H1 (cell line): ENCODE measurements around the gene CCDC40. TPM values are rescaled to one million over a fixed set of nuclear protein-coding genes. Genes with fewer than 3 reads are reported as not detected.

Experiments
- CTCF ChIA-PET: fragments of 300-600 bp; sonication (Branson Sonifier 250); formaldehyde crosslinking; loops from one replicate; lab custom pipeline; 2021; ENCODE audit not compliant: partially characterized antibody; lab: Charles Lee
- POLR2A ChIA-PET: fragments of 300-600 bp; sonication (Branson Sonifier 250); formaldehyde crosslinking; loops from one replicate; lab custom pipeline; 2021; ENCODE audit warnings: inconsistent platforms; ENCODE audit not compliant: partially characterized antibody; lab: Charles Lee
- DNase-seq, 2 experiments: peaks; one replicate each; pipeline versions ENCODE4 v3.0.0 to v3.0.0-alpha.2; 2010 to 2022; ENCODE audit warnings: low spot score in 2 of 2, low read depth in 1 of 2, mixed read lengths in 1 of 2
- FAIRE-seq: peaks from 2 replicates; lab custom pipeline; 2011; peaks lifted over from hg19 to GRCh38; lab: Jason Lieb, UNC
- H2AFZ ChIP-seq: 2 replicates; pipeline ENCODE4 v1.8.1; 2012; ENCODE audit warnings: low read length, inconsistent platforms
- H2AK5ac ChIP-seq: 2 replicates; pipeline ENCODE4 v1.6.1; 2013; ENCODE audit warnings: low read depth, low read length
- H2BK120ac ChIP-seq: replicated peaks from 2 replicates; pipeline ENCODE3; 2013; ENCODE audit warnings: low read depth, low read length, inconsistent platforms
- H2BK12ac ChIP-seq: 2 replicates; pipeline ENCODE4 v1.6.1; 2013; ENCODE audit warnings: low read depth, low read length
- H2BK15ac ChIP-seq: 2 replicates; pipeline ENCODE4 v1.6.1; 2013; ENCODE audit warnings: low read length
- H2BK20ac ChIP-seq: 2 replicates; pipeline ENCODE4 v1.6.1; 2013; ENCODE audit warnings: low read length
- H2BK5ac ChIP-seq: 2 replicates; pipeline ENCODE4 v1.6.1; 2013; ENCODE audit warnings: low read depth, low read length
- H3K14ac ChIP-seq: 2 replicates; pipeline ENCODE4 v1.6.1; 2013; ENCODE audit warnings: inconsistent platforms; ENCODE audit not compliant: insufficient read length
- H3K18ac ChIP-seq: 2 replicates; pipeline ENCODE4 v1.6.1; 2013; ENCODE audit warnings: low read length; ENCODE audit errors: extremely low read depth
- H3K23ac ChIP-seq: 2 replicates; pipeline ENCODE4 v1.6.1; 2013; ENCODE audit warnings: inconsistent platforms; ENCODE audit not compliant: insufficient read length
- H3K23me2 ChIP-seq: 2 replicates; pipeline ENCODE4 v1.6.1; 2013; ENCODE audit warnings: low read depth, low read length
- H3K27ac ChIP-seq: 2 replicates; pipeline ENCODE4 v1.6.1; 2011; ENCODE audit warnings: low read depth, low read length, inconsistent platforms
- H3K27me3 ChIP-seq, 4 experiments: replicated peaks in 1 of 4; 1 replicate in 1 of 4; 2 replicates in 3 of 4; pipeline versions ENCODE4 v1.6.1 to v1.8.1; 2011 to 2013; ENCODE audit warnings: low read length in 3 of 4, mild to moderate bottlenecking in 3 of 4, inconsistent platforms in 2 of 4, mixed read lengths in 2 of 4, moderate library complexity in 1 of 4; ENCODE audit not compliant: control insufficient read depth in 3 of 4, insufficient read depth in 3 of 4; ENCODE audit errors: extremely low read depth in 1 of 4
- H3K36me3 ChIP-seq, 4 experiments: 2 replicates each; pipeline versions ENCODE4 v1.6.1 to v1.8.1; 2011 to 2013; ENCODE audit warnings: mild to moderate bottlenecking in 4 of 4, low read length in 3 of 4, moderate library complexity in 2 of 4, control low read depth in 1 of 4, inconsistent platforms in 1 of 4; ENCODE audit not compliant: insufficient read depth in 4 of 4, control insufficient read depth in 2 of 4
- H3K4ac ChIP-seq: replicated peaks from 2 replicates; pipeline ENCODE3; 2013; ENCODE audit warnings: low read length, low read depth, mixed read lengths, inconsistent platforms; ENCODE audit not compliant: insufficient read length
- H3K4me1 ChIP-seq, 4 experiments: replicated peaks in 1 of 4; 1 replicate in 1 of 4; 2 replicates in 3 of 4; pipeline versions ENCODE4 v1.6.1 to v1.8.1; 2011 to 2013; ENCODE audit warnings: low read length in 3 of 4, inconsistent platforms in 2 of 4, mixed read lengths in 1 of 4; ENCODE audit not compliant: insufficient read depth in 4 of 4, control insufficient read depth in 3 of 4
- H3K4me2 ChIP-seq, 2 experiments: 2 replicates each; pipeline versions ENCODE4 v1.6.1 to v1.8.1; 2011 to 2013; ENCODE audit warnings: low read depth in 2 of 2, low read length in 2 of 2, control low read depth in 1 of 2, inconsistent platforms in 1 of 2, mild to moderate bottlenecking in 1 of 2; ENCODE audit not compliant: insufficient read depth in 1 of 2
- H3K4me3 ChIP-seq, 4 experiments: fragments of 200-600, 300-600 bp in 1 of 4; sonication (generic), shearing (Covaris generic), sonication (Bioruptor Twin) in 1 of 4; 2 replicates each; pipeline versions ENCODE4 v1.5.1 to v1.8.1; 2011 to 2016; ENCODE audit warnings: low read length in 4 of 4, low read depth in 3 of 4, control low read depth in 2 of 4, inconsistent platforms in 2 of 4, mild to moderate bottlenecking in 2 of 4, mixed read lengths in 1 of 4, moderate library complexity in 1 of 4; ENCODE audit not compliant: insufficient read depth in 2 of 4; ENCODE audit errors: extremely low read depth in 1 of 4
- H3K56ac ChIP-seq: replicated peaks from 2 replicates; pipeline ENCODE3; 2013; ENCODE audit warnings: low read depth, mild to moderate bottlenecking, mixed read lengths, low read length, inconsistent platforms; ENCODE audit not compliant: insufficient read length
- H3K79me1 ChIP-seq: 2 replicates; pipeline ENCODE4 v1.6.1; 2013; ENCODE audit warnings: low read depth, low read length, control low read depth
- H3K79me2 ChIP-seq, 2 experiments: 2 replicates each; pipeline versions ENCODE4 v1.6.1 to v1.8.1; 2012 to 2013; ENCODE audit warnings: low read length in 2 of 2, mild to moderate bottlenecking in 2 of 2, inconsistent platforms in 1 of 2; ENCODE audit not compliant: insufficient read depth in 2 of 2, control insufficient read depth in 1 of 2
- H3K9ac ChIP-seq, 4 experiments: replicated peaks in 1 of 4; 1 replicate in 1 of 4; 2 replicates in 3 of 4; pipeline versions ENCODE4 v1.6.1 to v1.8.1; 2011 to 2013; ENCODE audit warnings: low read depth in 3 of 4, low read length in 3 of 4, control low read depth in 2 of 4, mild to moderate bottlenecking in 2 of 4, moderate library complexity in 2 of 4, inconsistent platforms in 1 of 4; ENCODE audit errors: extremely low read depth in 1 of 4
- H3K9me3 ChIP-seq, 2 experiments: 2 replicates each; pipeline versions ENCODE4 v1.6.1 to v1.8.1; 2012 to 2013; ENCODE audit warnings: mild to moderate bottlenecking in 2 of 2, moderate library complexity in 2 of 2, control low read depth in 1 of 2, inconsistent platforms in 1 of 2, low read depth in 1 of 2, low read length in 1 of 2, mixed read lengths in 1 of 2; ENCODE audit not compliant: insufficient read depth in 2 of 2
- H4K20me1 ChIP-seq, 2 experiments: replicated peaks in 1 of 2; 2 replicates each; pipeline versions ENCODE3 to v1.8.1; 2011 to 2013; ENCODE audit warnings: inconsistent platforms in 2 of 2, low read length in 2 of 2, mild to moderate bottlenecking in 1 of 2; ENCODE audit not compliant: insufficient read depth in 2 of 2, control insufficient read depth in 1 of 2
- H4K5ac ChIP-seq: 2 replicates; pipeline ENCODE4 v1.6.1; 2013; ENCODE audit warnings: low read length, low read depth, mixed read lengths, inconsistent platforms; ENCODE audit not compliant: insufficient read length
- H4K8ac ChIP-seq: 2 replicates; pipeline ENCODE4 v1.8.0; 2013; ENCODE audit warnings: mild to moderate bottlenecking, moderate library complexity, low read length, inconsistent platforms; ENCODE audit not compliant: insufficient read depth; ENCODE audit errors: extremely low read depth
- H4K91ac ChIP-seq: replicated peaks from 2 replicates; pipeline ENCODE3; 2013; ENCODE audit warnings: low read length, mixed read lengths, inconsistent platforms; ENCODE audit not compliant: insufficient read length
- E2F6 ChIP-seq: IDR thresholded peaks from 2 replicates; pipeline ENCODE4 v1.6.1; 2012; ENCODE audit warnings: inconsistent platforms
- EGR1 ChIP-seq: IDR thresholded peaks from 2 replicates; pipeline ENCODE4 v1.6.1; 2011; ENCODE audit warnings: low read depth, low read length, borderline replicate concordance
- EZH2 ChIP-seq: fragments of 200-600 bp; sonication (generic); IDR thresholded peaks from 2 replicates; pipeline ENCODE4 v1.7.1; 2012; ENCODE audit warnings: low read depth, mild to moderate bottlenecking, moderate library complexity, low read length, inconsistent platforms; ENCODE audit not compliant: severe bottlenecking
- PHF8 ChIP-seq: fragments of 200-600 bp; sonication (generic); conservative IDR thresholded peaks from 2 replicates; pipeline ENCODE4 v1.7.1; 2012; ENCODE audit warnings: low read depth, mild to moderate bottlenecking, inconsistent platforms, low read length, moderate library complexity
- POLR2AphosphoS5 ChIP-seq: IDR thresholded peaks from 2 replicates; pipeline ENCODE4 v1.6.1; 2011; ENCODE audit warnings: low read depth, low read length
- RXRA ChIP-seq: IDR thresholded peaks from 2 replicates; pipeline ENCODE4 v1.6.1; 2011; ENCODE audit warnings: low read depth, mild to moderate bottlenecking, low read length, moderate library complexity; ENCODE audit not compliant: insufficient read depth
- WGBS, 2 experiments: shearing (Covaris generic) in 1 of 2; methylation state at CpG; one replicate each; pipeline versions ENCODE4 v1.1.6 to v1.1.7; 2013 to 2015; ENCODE audit warnings: low lambda C conversion rate in 2 of 2, mixed read lengths in 2 of 2, inconsistent platforms in 1 of 2, low coverage in 1 of 2, missing lambda C conversion rate in 1 of 2; ENCODE audit not compliant: insufficient replicate concordance in 2 of 2, insufficient coverage in 1 of 2, insufficient read length in 1 of 2; ENCODE audit errors: extremely low coverage in 1 of 2, missing lambda C conversion rate in 1 of 2; 5-methylcytosine and 5-hydroxymethylcytosine counted together
- polyA plus RNA-seq, 7 experiments: library from polyadenylated mRNA; depleted of rRNA in 3 of 7; stranded (reverse) in 5 of 7; unstranded in 2 of 7; fragments of >200 nt in 5 of 7; fragments of 200-250 nt in 2 of 7; gene quantifications; 1 replicate in 5 of 7; 2 replicates in 1 of 7; 4 replicates in 1 of 7; pipeline versions ENCODE4 v1.2.1 to v1.2.3, GENCODE V29; 2011 to 2013; ENCODE audit warnings: missing spikeins in 2 of 7, mixed read lengths in 2 of 7
- total RNA-seq: library from RNA; stranded (reverse); fragmentation: NEBNext Ultra II Directional; extraction: Animal tissue kit (Norgen Biotek cat#: 25700); gene quantifications from 2 replicates; pipeline ENCODE4 v1.2.1, GENCODE V29; 2021

The CCDC40 gene
- total and polyA plus RNA-seq, 2 of the 8 experiments (the other 6 are each of a cell fraction or from before 2014, with no cell fraction given) = 4.1 to 11.5 TPM

DNA sequence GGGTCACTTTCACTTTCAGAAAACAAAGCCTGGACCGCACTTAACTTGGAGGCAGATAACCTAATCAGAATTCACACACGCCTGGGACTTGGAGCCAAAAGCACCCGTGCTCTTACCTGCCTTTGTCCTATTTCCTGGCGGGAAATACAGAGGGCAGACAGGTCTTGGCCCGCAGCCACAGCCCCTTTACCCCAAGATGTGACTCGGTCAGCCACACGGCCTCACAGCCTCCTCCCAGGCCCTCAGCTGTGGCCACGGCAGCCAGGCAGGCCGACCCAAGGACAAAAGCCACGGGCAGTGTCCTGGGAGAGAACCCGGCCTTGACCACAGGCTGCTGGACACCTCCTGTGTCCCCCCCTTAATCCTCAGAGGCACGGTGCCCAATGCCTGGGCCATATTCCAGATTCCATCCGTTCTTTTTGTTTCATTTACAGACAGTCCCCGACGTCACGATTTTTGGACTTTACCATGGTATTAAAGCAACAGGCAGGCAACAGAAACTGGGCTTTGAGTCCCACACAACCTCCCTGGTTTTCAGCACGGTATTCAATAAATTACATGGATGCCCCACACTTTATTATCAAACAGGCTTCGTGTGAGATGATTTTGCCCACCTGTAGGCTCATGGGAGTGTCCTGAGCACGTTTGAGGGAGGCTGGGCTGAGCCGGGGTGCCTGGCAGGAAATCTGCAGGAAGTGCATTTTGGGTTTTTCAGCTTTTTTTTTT is 34.8 kb downstream of the CCDC40 start:
- FAIRE-seq (no peak), DNase-seq (no peak)
- Histone ChIP-seq H3K4ac (no peak overlapping the region), H3K9me3 (no peaks in the 10 kb centered on the region), H3K4me2 (no peak overlapping the region), H3K23ac (no peak overlapping the region), H3K9ac (no peak overlapping the region), H3K4me1 (no peaks in the 10 kb centered on the region), H4K91ac (peak overlapping the region; percentile 15), H3K27me3 (no peaks in the 10 kb centered on the region), H2AK5ac (no peak overlapping the region), H4K5ac (no peak overlapping the region), H3K4me3 (no peak overlapping the region), H4K20me1 (no peaks in the 10 kb centered on the region), H3K18ac (0 out of 2 replicates have a peak overlapping the region, but pooled peaks have one; percentile 7), H3K79me1 (no peaks in the 10 kb centered on the region), H2BK5ac (no peak overlapping the region), H2BK15ac (no peak overlapping the region), H2BK20ac (no peak overlapping the region), H3K27ac (no peak overlapping the region), H2BK120ac (no peak overlapping the region), H2BK12ac (no peak overlapping the region), H3K23me2 (no peaks in the 10 kb centered on the region), H3K56ac (no peak overlapping the region), H3K14ac (no peak overlapping the region), H3K36me3 (no peaks in the 10 kb centered on the region), H2AFZ (no peak overlapping the region), H3K79me2 (no peaks in the 10 kb centered on the region), H4K8ac (0 out of 2 replicates have a peak overlapping the region, but pooled peaks have one; percentile 1)
- CTCF ChIA-PET = interaction anchor here (1.7 to 6.0 kb wide), 2 partner anchors 10 to 63 kb away, joined by 4 to 32 read pairs; no protein-coding TSS in a partner anchor
- 82% methylated on average over 19 of the region's 20 CpGs; no CpG with 5 or more reads in 1 of the 2 experiments for WGBS, 2 experiments
- POLR2A ChIA-PET = interaction anchor here (0.6 to 1.0 kb wide), 2 partner anchors 10 to 359 kb away, joined by 3 to 6 read pairs; no protein-coding TSS in a partner anchor
- TF ChIP-seq EZH2 = no peak
- TF ChIP-seq E2F6 = no peak
- no peak for TF ChIP-seq EGR1
- no peak for TF ChIP-seq RXRA
- TF ChIP-seq POLR2AphosphoS5 = no peak
- no peak for TF ChIP-seq PHF8
